ENCODE data around the gene MPC2. TPM values are rescaled to one million over a fixed set of nuclear protein-coding genes. Genes with fewer than 3 reads are reported as not detected.
"Not testable (repeated sequence)": the region's sequence is repeated elsewhere in the genome, so short reads cannot be mapped to it uniquely, and the experiment has no call there.

MPC2 gene
- total RNA-seq, 1 donor from 2014 or later: 62.3 TPM

GRCh38 chr1:167899253-167899681 is 37.6 kb downstream of the MPC2 start:
- H3K4me3 ChIP-seq (ENCODE audit: low read depth, low read length): no peak overlapping the region
- no peak for DNase-seq (ENCODE audit: low read depth)
- TF ChIP-seq CTCF (conservative IDR thresholded peaks at IDR 0.05; ENCODE audit: low read depth, low read length): no peak

- TF ChIP-seq CTCF (conservative IDR thresholded peaks at IDR 0.05; ENCODE audit: low read depth, low read length): no peak
- DNase-seq (ENCODE audit: low read depth): no peak
- no peak overlapping the region for H3K4me3 ChIP-seq (ENCODE audit: low read depth, low read length)
Measured at GRCh38 chr1:167898578-167899222, 38.2 kb downstream of the MPC2 start.

- no peak for DNase-seq (ENCODE audit: low read depth)
- H3K4me3 ChIP-seq (ENCODE audit: low read depth, low read length): no peak overlapping the region
- TF ChIP-seq CTCF (conservative IDR thresholded peaks at IDR 0.05; ENCODE audit: low read depth, low read length): no peak
Measured at GRCh38 chr1:167893798-167894197, 43.1 kb downstream of the MPC2 start.

GRCh38 chr1:167890400-167890799 is 46.5 kb downstream of the MPC2 start:
- TF ChIP-seq CTCF (conservative IDR thresholded peaks at IDR 0.05; ENCODE audit: low read depth, low read length): no peak
- no peak for DNase-seq (ENCODE audit: low read depth)
- no peak overlapping the region for H3K4me3 ChIP-seq (ENCODE audit: low read depth, low read length)

- DNase-seq (ENCODE audit: low read depth): not testable (repeated sequence)
Measured at GRCh38 chr1:167887187-167887586, 49.7 kb downstream of the MPC2 start.

GRCh38 chr1:167882376-167882775 is 54.5 kb downstream of the MPC2 start:
- DNase-seq (ENCODE audit: low read depth): no peak
- H3K4me3 ChIP-seq (ENCODE audit: low read depth, low read length): no peak overlapping the region
- no peak for TF ChIP-seq CTCF (conservative IDR thresholded peaks at IDR 0.05; ENCODE audit: low read depth, low read length)

More at GRCh38 chr1:167887187-167887586, 49.7 kb downstream of the MPC2 start:
- not testable (repeated sequence) for H3K4me3 ChIP-seq (ENCODE audit: low read depth, low read length)

- no peak overlapping the region for H3K4me3 ChIP-seq (ENCODE audit: low read depth, low read length)
- no peak for DNase-seq (ENCODE audit: low read depth)
- TF ChIP-seq CTCF (conservative IDR thresholded peaks at IDR 0.05; ENCODE audit: low read depth, low read length): no peak
Measured at GRCh38 chr1:167881786-167882185, 55.1 kb downstream of the MPC2 start.
